ENCODE data around the gene FLT3LG. TPM values are rescaled to one million over a fixed set of nuclear protein-coding genes. Genes with fewer than 3 reads are reported as not detected.
"Not testable (repeated sequence)": the region's sequence is repeated elsewhere in the genome, so short reads cannot be mapped to it uniquely, and the experiment has no call there.

FLT3LG gene
- total RNA-seq, 2 donors from 2014 or later: 1.1 to 2.6 TPM

DNA sequence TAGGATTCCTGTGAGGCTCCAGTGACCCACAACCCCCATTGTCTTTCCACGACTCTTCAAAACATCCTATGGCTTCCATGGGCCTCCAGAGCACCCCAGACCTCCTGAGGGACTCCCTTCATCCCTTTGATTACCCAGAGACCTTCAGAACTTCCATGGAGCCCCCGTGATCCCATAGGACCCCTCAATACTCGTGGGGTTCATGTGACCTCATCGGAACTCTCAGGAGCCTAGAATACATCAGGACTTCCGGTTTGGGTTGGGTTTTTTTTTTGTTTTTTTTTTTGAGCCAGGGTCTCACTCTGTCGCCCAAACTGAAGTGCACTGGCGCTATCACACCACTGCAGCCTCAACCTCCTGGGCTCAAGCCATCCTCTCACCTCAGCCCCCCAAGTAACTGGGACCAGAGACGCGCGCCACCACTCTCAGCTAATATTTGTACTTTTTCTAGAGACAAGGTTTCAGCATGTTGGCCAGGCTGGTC is 20.2 kb upstream of the FLT3LG start:
- H3K36me3 ChIP-seq: peaks cover 5% of the 10 kb centered on the region
- H3K9me3 ChIP-seq: no peaks in the 10 kb centered on the region
- DNase-seq (ENCODE audit: low spot score): no peak
- H3K27me3 ChIP-seq: no peaks in the 10 kb centered on the region
- no peak for TF ChIP-seq CTCF (IDR thresholded peaks at IDR 0.05)
- H3K27ac ChIP-seq: peak overlapping the region; percentile 89 to 95
- peaks cover 0 to 27% of the 10 kb centered on the region in 2 donors for H3K4me1 ChIP-seq
- peak overlapping the region; percentile 44 to 61 for H3K4me3 ChIP-seq

GRCh38 chr19:49455773-49456172 is 18.2 kb upstream of the FLT3LG start:
- TF ChIP-seq CTCF (IDR thresholded peaks at IDR 0.05): no peak
- Histone ChIP-seq H3K4me1 (peaks cover 0 to 25% of the 10 kb centered on the region in 2 donors), H3K9me3 (no peaks in the 10 kb centered on the region), H3K36me3 (peaks cover 4% of the 10 kb centered on the region), H3K4me3 (no peak overlapping the region), H3K27me3 (no peaks in the 10 kb centered on the region), H3K27ac (peak overlapping the region; percentile 57 to 61)
- DNase-seq (ENCODE audit: low spot score): no peak

DNA sequence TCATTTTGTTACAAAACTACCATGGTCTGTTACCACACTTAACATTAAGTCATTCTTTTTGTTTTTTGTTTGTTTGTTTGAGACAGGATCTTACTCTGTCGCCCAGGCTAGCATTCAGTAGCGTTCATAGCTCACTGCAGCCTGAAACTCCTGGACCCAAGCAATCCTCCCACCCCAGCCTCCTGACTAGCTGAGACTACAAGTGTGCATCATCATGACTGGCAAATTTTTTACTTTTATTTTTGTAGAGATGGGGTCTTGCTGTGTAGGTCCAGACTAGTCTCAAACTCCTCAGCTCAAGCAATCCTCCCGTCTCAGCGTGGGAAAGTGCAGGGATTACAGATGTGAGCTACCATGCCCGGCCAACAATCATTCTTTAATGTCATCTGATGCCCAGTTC is 17.7 kb upstream of the FLT3LG start:
- no peaks in the 10 kb centered on the region for H3K9me3 ChIP-seq
- TF ChIP-seq CTCF (IDR thresholded peaks at IDR 0.05): no peak
- H3K27me3 ChIP-seq: no peaks in the 10 kb centered on the region
- peak overlapping the region; percentile 57 to 61 for H3K27ac ChIP-seq
- DNase-seq (ENCODE audit: low spot score): no peak
- peaks cover 0 to 19% of the 10 kb centered on the region in 2 donors for H3K4me1 ChIP-seq
- H3K4me3 ChIP-seq: no peak overlapping the region
- H3K36me3 ChIP-seq: peaks cover 4% of the 10 kb centered on the region

- Histone ChIP-seq H3K9me3 (no peaks in the 10 kb centered on the region), H3K36me3 (peaks cover 4% of the 10 kb centered on the region), H3K4me1 (peaks cover 0 to 13% of the 10 kb centered on the region in 2 donors), H3K4me3 (no peak overlapping the region), H3K27me3 (no peaks in the 10 kb centered on the region), H3K27ac (peak overlapping the region in 1 of 2 donors; percentile 56)
- no peak for DNase-seq (ENCODE audit: low spot score)
- no peak for TF ChIP-seq CTCF (IDR thresholded peaks at IDR 0.05)
Observed at GRCh38 chr19:49458567-49458903, 15.5 kb upstream of the FLT3LG start.

GRCh38 chr19:49459388-49459787 is 14.6 kb upstream of the FLT3LG start:
- Histone ChIP-seq H3K27me3 (no peaks in the 10 kb centered on the region), H3K27ac (no peak overlapping the region), H3K36me3 (peaks cover 6% of the 10 kb centered on the region), H3K4me3 (no peak overlapping the region), H3K4me1 (peaks cover 0 to 5% of the 10 kb centered on the region in 2 donors), H3K9me3 (no peaks in the 10 kb centered on the region)
- DNase-seq (ENCODE audit: low spot score): no peak
- no peak for TF ChIP-seq CTCF (IDR thresholded peaks at IDR 0.05)

GRCh38 chr19:49461130-49461529 is 12.9 kb upstream of the FLT3LG start:
- not testable (repeated sequence) for H3K4me1 ChIP-seq; H3K27me3 ChIP-seq; H3K36me3 ChIP-seq; H3K9me3 ChIP-seq; H3K27ac ChIP-seq; H3K4me3 ChIP-seq; DNase-seq (ENCODE audit: low spot score)

All from right atrium auricular region (tissue), 2 donors.